GM12878 (cell line): ENCODE results near the gene GRIN2D. TPM values are rescaled to one million over a fixed set of nuclear protein-coding genes. Genes with fewer than 3 reads are reported as not detected.

Source experiments
- ATAC-seq: fragments of 200-7000 bp; cut with Tn5 transposase; 3 replicates; pipeline ENCODE4 v1.9.1; 2020; ENCODE audit warnings: mild to moderate bottlenecking, moderate library complexity
- BruUV-seq: library from RNA; stranded (reverse); fragments of 400-500 nt; replicated peaks from 2 replicates; lab custom pipeline; 2021; lab: Mats Ljungman, UMichigan
- CTCF ChIA-PET: fragments of 300-600 bp; sonication (Branson Sonifier 250); formaldehyde crosslinking; extraction: SDS; loops from one replicate; lab custom pipeline; 2021; ENCODE audit warnings: inconsistent platforms; lab: Yijun Ruan, JAX
- POLR2A ChIA-PET: fragments of 350-600 bp; formaldehyde crosslinking; extraction: SDS; loops from one replicate; lab custom pipeline; 2021; ENCODE audit warnings: inconsistent platforms; lab: Charles Lee
- RAD21 ChIA-PET: fragments of 300-600 bp; sonication (Branson Sonifier 250); formaldehyde crosslinking; loops from one replicate; lab custom pipeline; 2023; ENCODE audit warnings: antibody characterized with exemption; ENCODE audit not compliant: unreplicated experiment; lab: Charles Lee
- SMC1A ChIA-PET: fragments of 300-600 bp; sonication (Branson Sonifier 250); formaldehyde crosslinking; loops from one replicate; lab custom pipeline; 2023; ENCODE audit not compliant: unreplicated experiment, uncharacterized antibody; lab: Charles Lee
- DNase-seq: peaks from one replicate; pipeline ENCODE4 v3.0.0-alpha.2; 2011; ENCODE audit warnings: low read depth, low spot score
- FAIRE-seq: peaks from 3 replicates; lab custom pipeline; 2011; peaks lifted over from hg19 to GRCh38; lab: Jason Lieb, UNC
- H2AFZ ChIP-seq: 2 replicates; pipeline ENCODE4 v1.6.0; 2011; ENCODE audit warnings: low read depth, low read length, control low read depth; ENCODE audit not compliant: control insufficient read depth
- H3K27ac ChIP-seq: 2 replicates; pipeline ENCODE4 v1.5.1; 2011; ENCODE audit warnings: control low read depth; ENCODE audit not compliant: control insufficient read depth, insufficient read depth
- H3K27me3 ChIP-seq, 2 experiments: replicated peaks in 1 of 2; 2 replicates each; pipeline versions ENCODE4 v1.6.0 to v1.6.1; 2011; ENCODE audit warnings: low read length in 1 of 2; ENCODE audit not compliant: control insufficient read depth in 2 of 2, insufficient read depth in 2 of 2
- H3K36me3 ChIP-seq, 2 experiments: 2 replicates each; pipeline ENCODE4 v1.5.1; 2011; ENCODE audit warnings: low read length in 1 of 2; ENCODE audit not compliant: control insufficient read depth in 2 of 2, insufficient read depth in 2 of 2
- H3K4me1 ChIP-seq: 2 replicates; pipeline ENCODE4 v1.6.1; 2011; ENCODE audit warnings: mild to moderate bottlenecking, low read length, moderate library complexity, mixed read lengths; ENCODE audit not compliant: control insufficient read depth, insufficient read depth
- H3K4me2 ChIP-seq: 2 replicates; pipeline ENCODE4 v1.6.0; 2011; ENCODE audit warnings: control low read depth; ENCODE audit not compliant: control insufficient read depth, insufficient read depth
- H3K4me3 ChIP-seq: fragments of 200-600 bp; sonication (generic); 2 replicates; pipeline ENCODE4 v1.5.1; 2016
- H3K79me2 ChIP-seq: 2 replicates; pipeline ENCODE4 v1.6.0; 2011; ENCODE audit warnings: low read length; ENCODE audit not compliant: control insufficient read depth, insufficient read depth
- H3K9ac ChIP-seq: 2 replicates; pipeline ENCODE4 v1.8.0; 2011; ENCODE audit warnings: low read length, control low read depth, mixed read lengths; ENCODE audit not compliant: control insufficient read depth, insufficient read depth
- H3K9me3 ChIP-seq: replicated peaks from 3 replicates; pipeline ENCODE4 v1.5.1; 2011; ENCODE audit warnings: mild to moderate bottlenecking, low read length; ENCODE audit not compliant: control insufficient read depth, insufficient read depth
- H4K20me1 ChIP-seq: 2 replicates; pipeline ENCODE4 v1.6.0; 2011; ENCODE audit not compliant: control insufficient read depth, insufficient read depth
- ASH2L ChIP-seq: fragments of 300-600, 200-600 bp; sonication (generic); IDR thresholded peaks from 2 replicates; pipeline ENCODE4 v1.6.1; 2017; ENCODE audit warnings: low read depth, mild to moderate bottlenecking, borderline replicate concordance
- BHLHE40 ChIP-seq, 2 experiments: fragments of 450-650 bp in 1 of 2; IDR thresholded peaks; 2 replicates each; pipeline ENCODE4 v1.6.1; 2011 to 2017; ENCODE audit warnings: low read depth in 2 of 2, borderline replicate concordance in 1 of 2, improper control_type of control experiment in 1 of 2, low read length in 1 of 2, mild to moderate bottlenecking in 1 of 2
- CBX3 ChIP-seq: fragments of 200-600 bp; sonication (generic); IDR thresholded peaks from 2 replicates; pipeline ENCODE4 v1.6.1; 2016; ENCODE audit warnings: low read depth, borderline replicate concordance
- E2F4 ChIP-seq: IDR thresholded peaks from 2 replicates; pipeline ENCODE4 v1.6.1; 2012; ENCODE audit warnings: low read depth, low read length, improper control_type of control experiment
- FOS ChIP-seq: IDR thresholded peaks from 3 replicates; pipeline ENCODE4 v1.6.1; 2011; ENCODE audit warnings: borderline replicate concordance; ENCODE audit not compliant: insufficient read length; ENCODE audit errors: extremely low read depth
- FOXK2 ChIP-seq: fragments of 450-650 bp; IDR thresholded peaks from 2 replicates; pipeline ENCODE4 v1.6.1; 2017; ENCODE audit warnings: mild to moderate bottlenecking, moderate library complexity
- HDAC2 ChIP-seq: fragments of 200-600 bp; sonication (generic); IDR thresholded peaks from 2 replicates; pipeline ENCODE4 v1.6.1; 2017
- HDGF ChIP-seq: fragments of 450-650 bp; IDR thresholded peaks from 2 replicates; pipeline ENCODE4 v1.6.1; 2016; ENCODE audit warnings: antibody characterized with exemption
- KDM1A ChIP-seq: fragments of 200-600 bp; sonication (generic); IDR thresholded peaks from 2 replicates; pipeline ENCODE4 v1.6.1; 2016; ENCODE audit warnings: borderline replicate concordance
- MEF2B ChIP-seq: fragments of 450-650 bp; IDR thresholded peaks from 2 replicates; pipeline ENCODE4 v1.6.1; 2018; ENCODE audit warnings: mild to moderate bottlenecking, moderate library complexity; ENCODE audit not compliant: partially characterized antibody, poor library complexity, severe bottlenecking
- MYB ChIP-seq: fragments of 150-350 bp; IDR thresholded peaks from 2 replicates; pipeline ENCODE4 v1.6.1; 2014; ENCODE audit warnings: mild to moderate bottlenecking, low read depth, low read length, borderline replicate concordance
- NBN ChIP-seq: fragments of 450-650 bp; IDR thresholded peaks from 2 replicates; pipeline ENCODE4 v1.6.1; 2016
- NR2C1 ChIP-seq: fragments of 450-650 bp; IDR thresholded peaks from 2 replicates; pipeline ENCODE4 v1.6.1; 2017; ENCODE audit warnings: antibody characterized with exemption, mild to moderate bottlenecking, moderate library complexity
- RELA ChIP-seq: fragments of 450-650 bp; IDR thresholded peaks from 2 replicates; pipeline ENCODE4 v1.8.0; 2014; ENCODE audit warnings: borderline replicate concordance; ENCODE audit not compliant: partially characterized antibody
- RUNX3 ChIP-seq: IDR thresholded peaks from 2 replicates; pipeline ENCODE4 v1.6.1; 2012; ENCODE audit warnings: low read length, inconsistent platforms
- SUZ12 ChIP-seq: fragments of 200-600 bp; sonication (generic); IDR thresholded peaks from one replicate; pipeline ENCODE4 v1.6.1; 2018; ENCODE audit warnings: antibody characterized with exemption, mild to moderate bottlenecking; ENCODE audit not compliant: unreplicated experiment
- ZNF687 ChIP-seq: fragments of 450-650 bp; IDR thresholded peaks from 2 replicates; pipeline ENCODE4 v1.6.1; 2017; ENCODE audit warnings: mild to moderate bottlenecking, moderate library complexity
- WGBS: methylation state at CpG from one replicate; pipeline ENCODE4 v1.1.6; 2016; ENCODE audit warnings: low lambda C conversion rate; ENCODE audit not compliant: insufficient replicate concordance, insufficient coverage; ENCODE audit errors: missing lambda C conversion rate; 5-methylcytosine and 5-hydroxymethylcytosine counted together
- in situ Hi-C: fragments of 300-500 bp; cut with MboI; formaldehyde crosslinking; loops from 9 replicates; pipeline ENCODE4 v1.14.3; 2018; ENCODE audit warnings: mixed read lengths
- intact Hi-C: fragments of 100-400 bp; cut with micrococcal nuclease; formaldehyde crosslinking; loops from one replicate; pipeline ENCODE4 v1.14.2; 2022; ENCODE audit not compliant: unreplicated experiment
- polyA plus RNA-seq, 11 experiments: library from polyadenylated mRNA; depleted of rRNA in 4 of 11; unstranded in 6 of 11; stranded (reverse) in 5 of 11; fragments of >200 nt; fragmentation: Nextera tagmentation in 4 of 11; fragmentation: Illumina TruSeq in 1 of 11; extraction: Ambion mirVana in 4 of 11; extraction: Trizol in 1 of 11; gene quantifications; 1 replicate in 1 of 11; 2 replicates in 10 of 11; pipeline versions ENCODE4 v1.2.1 to v1.2.3, GENCODE V29; 2011 to 2016; ENCODE audit warnings: inconsistent platforms in 2 of 11, missing spikeins in 2 of 11, low read depth in 1 of 11
- total RNA-seq, 4 experiments: library from RNA; depleted of rRNA in 3 of 4; stranded (reverse); fragments of >200 nt in 3 of 4; fragmentation: Illumina TruSeq in 1 of 4; extraction: Trizol in 1 of 4; gene quantifications; 2 replicates each; pipeline versions ENCODE4 v1.2.1 to v1.2.3, GENCODE V29; 2013 to 2021
- TF ChIP-seq, protein P1 (sequence below): IDR thresholded peaks from 2 replicates; pipeline ENCODE4 v1.6.1; 2011; ENCODE audit warnings: mild to moderate bottlenecking, low read depth, low read length, moderate library complexity; ENCODE audit not compliant: insufficient replicate concordance

GRIN2D gene
- total and polyA plus RNA-seq, 10 of the 15 experiments (the other 5 are each of a cell fraction or from before 2014, with no cell fraction given) = 0.03 to 0.38 (median 0.04) TPM; not detected in 3

- Histone ChIP-seq H4K20me1 (no peaks in the 10 kb centered on the region), H3K4me1 (peaks cover 8% of the 10 kb centered on the region), H3K4me3 (no peak overlapping the region), H3K4me2 (no peak overlapping the region), H3K9ac (no peak overlapping the region), H3K27me3 (no peaks in the 10 kb centered on the region; a peak in 1 of 4 replicates), H3K27ac (no peak overlapping the region), H3K9me3 (no peaks in the 10 kb centered on the region), H2AFZ (no peak overlapping the region), H3K36me3 (no peaks in the 10 kb centered on the region), H3K79me2 (no peaks in the 10 kb centered on the region)
- in situ Hi-C loops = no loop called here
- ChIA-PET SMC1A (interaction anchor here (1.1 kb wide), 1 partner anchor 8 kb away, joined by 3 read pairs; no protein-coding TSS in a partner anchor), CTCF (interaction anchor here (1.2 kb wide), 2 partner anchors 23 to 176 kb away, joined by 3 read pairs; partner anchors contain the start of gene KDELR1), RAD21 (no interaction called here), POLR2A (interaction anchor here (0.5 to 1.0 kb wide), 2 partner anchors 10 to 50 kb away, joined by 3 to 5 read pairs; partner anchors contain the start of genes SYNGR4 and TMEM143)
- WGBS = 44% methylated on average over 23 of the region's 24 CpGs
- BruUV-seq = no TSS peak
- intact Hi-C loops = no loop called here
- ATAC-seq (no peak), FAIRE-seq (no peak), DNase-seq (no peak)
- TF ChIP-seq CBX3 (no peak), NR2C1 (no peak), HDAC2 (no peak), ZNF687 (no peak), ASH2L (no peak), HDGF (no peak), MEF2B (no peak), E2F4 (no peak), KDM1A (no peak), RELA (no peak), RUNX3 (no peak), SUZ12 (no peak), BHLHE40 (IDR thresholded peaks at IDR 0.05; ENCODE audit: borderline replicate concordance in 1 of 2, low read depth in 2 of 2, low read length in 1 of 2) (no peak), MYB (no peak), FOS (no peak), NBN (no peak), FOXK2 (no peak)
- TF ChIP-seq, protein P1, sequence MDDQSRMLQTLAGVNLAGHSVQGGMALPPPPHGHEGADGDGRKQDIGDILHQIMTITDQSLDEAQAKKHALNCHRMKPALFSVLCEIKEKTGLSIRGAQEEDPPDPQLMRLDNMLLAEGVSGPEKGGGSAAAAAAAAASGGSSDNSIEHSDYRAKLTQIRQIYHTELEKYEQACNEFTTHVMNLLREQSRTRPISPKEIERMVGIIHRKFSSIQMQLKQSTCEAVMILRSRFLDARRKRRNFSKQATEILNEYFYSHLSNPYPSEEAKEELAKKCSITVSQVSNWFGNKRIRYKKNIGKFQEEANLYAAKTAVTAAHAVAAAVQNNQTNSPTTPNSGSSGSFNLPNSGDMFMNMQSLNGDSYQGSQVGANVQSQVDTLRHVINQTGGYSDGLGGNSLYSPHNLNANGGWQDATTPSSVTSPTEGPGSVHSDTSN = no peak
These were observed 20.6 kb downstream of the GRIN2D start for GRCh38 chr19:48413879-48414587.
